ENCODE measurements around the gene PLOD2. TPM values are rescaled to one million over a fixed set of nuclear protein-coding genes. Genes with fewer than 3 reads are reported as not detected.

PLOD2 gene
- total and polyA plus RNA-seq, 7 donors, result 2.0 to 15.7 (median 7.5) TPM

GRCh38 chr3:146189519-146190173, 28.7 kb upstream of the PLOD2 start:
- H3K36me3 ChIP-seq (ENCODE audit: insufficient read depth in 1 of 2, low read depth in 1 of 2), result no peaks in the 10 kb centered on the region
- H3K27me3 ChIP-seq (ENCODE audit: insufficient read depth in 3 of 3, low read length in 2 of 3), result no peaks in the 10 kb centered on the region
- ATAC-seq (peak; percentile 67 to 82 (median 74)), DNase-seq (no peak)
- WGBS, 3 donors, result 7 to 9% (median 8%) methylated on average over 6 of the region's 6 CpGs
- intact Hi-C loops (cut with DNase I), result loop anchor here in 1 of 2 donors (10.0 kb wide), 1 partner anchor 125 kb away; no protein-coding TSS in a partner anchor
- no peak overlapping the region for H3K4me3 ChIP-seq
- no peak overlapping the region for H3K27ac ChIP-seq
- H3K9me3 ChIP-seq, result no peaks in the 10 kb centered on the region
- H3K4me1 ChIP-seq, result no peaks in the 10 kb centered on the region
- TF ChIP-seq CTCF (IDR thresholded peaks at IDR 0.05), result peak; percentile 76

GRCh38 chr3:146187334-146187950, 26.5 kb upstream of the PLOD2 start:
- TF ChIP-seq CTCF (IDR thresholded peaks at IDR 0.05), result peak; percentile 50
- 39 to 77% (median 53%) methylated on average over 2 of the region's 2 CpGs for WGBS, 3 donors
- H3K27ac ChIP-seq, result no peak overlapping the region
- H3K36me3 ChIP-seq (ENCODE audit: insufficient read depth in 1 of 2, low read depth in 1 of 2), result no peaks in the 10 kb centered on the region
- DNase-seq (no peak), ATAC-seq (no peak)
- H3K9me3 ChIP-seq, result no peaks in the 10 kb centered on the region
- no peaks in the 10 kb centered on the region for H3K27me3 ChIP-seq (ENCODE audit: insufficient read depth in 3 of 3, low read length in 2 of 3)
- intact Hi-C loops (cut with DNase I), result loop anchor here (2.0 to 10.0 kb wide), 2 partner anchors 123 kb away; no protein-coding TSS in a partner anchor
- H3K4me1 ChIP-seq, result no peaks in the 10 kb centered on the region
- no peak overlapping the region for H3K4me3 ChIP-seq

GRCh38 chr3:146184241-146185015, 23.4 kb upstream of the PLOD2 start:
- H3K36me3 ChIP-seq (ENCODE audit: insufficient read depth in 1 of 2, low read depth in 1 of 2), result no peaks in the 10 kb centered on the region
- no peak overlapping the region for H3K27ac ChIP-seq
- no peak for ATAC-seq
- H3K4me1 ChIP-seq, result no peaks in the 10 kb centered on the region
- DNase-seq, result no peak
- H3K9me3 ChIP-seq, result no peaks in the 10 kb centered on the region
- intact Hi-C loops (cut with DNase I), result loop anchor here in 1 of 2 donors (10.0 kb wide), 1 partner anchor 120 kb away; no protein-coding TSS in a partner anchor
- WGBS, 3 donors, result 43 to 46% (median 44%) methylated on average over 2 of the region's 2 CpGs
- no peaks in the 10 kb centered on the region for H3K27me3 ChIP-seq (ENCODE audit: insufficient read depth in 3 of 3, low read length in 2 of 3)
- no peak overlapping the region for H3K4me3 ChIP-seq
- no peak for TF ChIP-seq CTCF (IDR thresholded peaks at IDR 0.05)

- Histone ChIP-seq H3K4me1 (no peaks in the 10 kb centered on the region), H3K27ac (no peak overlapping the region), H3K36me3 (ENCODE audit: insufficient read depth in 1 of 2, low read depth in 1 of 2) (no peaks in the 10 kb centered on the region), H3K4me3 (no peak overlapping the region), H3K27me3 (ENCODE audit: insufficient read depth in 3 of 3, low read length in 2 of 3) (no peaks in the 10 kb centered on the region), H3K9me3 (no peaks in the 10 kb centered on the region)
- WGBS, 3 donors, result 91 to 95% (median 95%) methylated on average over 5 of the region's 5 CpGs
- TF ChIP-seq CTCF (IDR thresholded peaks at IDR 0.05), result no peak
- ATAC-seq (no peak), DNase-seq (no peak)
- intact Hi-C loops (cut with DNase I), result loop anchor here in 1 of 2 donors (10.0 kb wide), 1 partner anchor 116 kb away; no protein-coding TSS in a partner anchor
Observed at GRCh38 chr3:146181216-146181615, 20.2 kb upstream of the PLOD2 start.

Measured in psoas muscle (tissue), 8 donors.